MM.1S (cell line): ENCODE results near the gene ZNF598.

Experiments used
- DNase-seq: peaks from one replicate; pipeline ENCODE4 v3.0.0-alpha.2; 2015
- H2AFZ ChIP-seq: fragments of 300-600 bp; sonication (generic); 2 replicates; pipeline ENCODE4 v1.6.0; 2016; ENCODE audit warnings: antibody characterized with exemption, low read length
- H3F3A ChIP-seq: fragments of 300-600 bp; sonication (generic); 2 replicates; pipeline ENCODE4 v1.6.1; 2016; ENCODE audit warnings: mild to moderate bottlenecking, antibody characterized with exemption, low read length, moderate library complexity, mixed read lengths; ENCODE audit not compliant: insufficient read depth
- H3K27ac ChIP-seq: fragments of 300-600 bp; sonication (generic); 2 replicates; pipeline ENCODE4 v1.5.1; 2016; ENCODE audit warnings: mild to moderate bottlenecking, low read length
- H3K27me3 ChIP-seq: fragments of 300-600 bp; sonication (generic); replicated peaks from 2 replicates; pipeline ENCODE4 v1.6.0; 2016; ENCODE audit warnings: low read length; ENCODE audit not compliant: insufficient read depth
- H3K36me3 ChIP-seq: fragments of 300-600 bp; sonication (generic); replicated peaks from 2 replicates; pipeline ENCODE4 v1.6.1; 2016; ENCODE audit warnings: mild to moderate bottlenecking, low read length, mixed read lengths; ENCODE audit not compliant: insufficient read depth
- H3K4me1 ChIP-seq: fragments of 300-600 bp; sonication (generic); 2 replicates; pipeline ENCODE4 v1.6.1; 2016; ENCODE audit warnings: low read length, mixed read lengths
- H3K4me2 ChIP-seq: fragments of 300-600 bp; sonication (generic); 2 replicates; pipeline ENCODE4 v1.6.0; 2016; ENCODE audit warnings: low read depth, low read length
- H3K4me3 ChIP-seq: fragments of 300-600 bp; sonication (generic); 2 replicates; pipeline ENCODE4 v1.5.1; 2016; ENCODE audit warnings: low read length, mixed read lengths
- H3K79me2 ChIP-seq: fragments of 300-600 bp; sonication (generic); 2 replicates; pipeline ENCODE4 v1.6.1; 2016; ENCODE audit warnings: mixed run types, low read length, mixed read lengths
- H3K9ac ChIP-seq: fragments of 300-600 bp; sonication (generic); 2 replicates; pipeline ENCODE4 v1.6.1; 2016; ENCODE audit warnings: low read length, mixed read lengths
- H3K9me2 ChIP-seq: fragments of 300-600 bp; sonication (generic); replicated peaks from 2 replicates; pipeline ENCODE4 v1.6.1; 2016; ENCODE audit warnings: mild to moderate bottlenecking, low read length, mixed read lengths; ENCODE audit not compliant: insufficient read depth
- H3K9me3 ChIP-seq: fragments of 300-600 bp; sonication (generic); replicated peaks from 2 replicates; pipeline ENCODE4 v1.6.1; 2016; ENCODE audit warnings: mild to moderate bottlenecking, low read length, mixed read lengths; ENCODE audit not compliant: insufficient read depth
- H4K20me1 ChIP-seq: fragments of 300-600 bp; sonication (generic); 2 replicates; pipeline ENCODE4 v1.6.1; 2016; ENCODE audit warnings: mild to moderate bottlenecking, low read length, moderate library complexity, mixed read lengths; ENCODE audit not compliant: insufficient read depth
- EZH2 ChIP-seq: fragments of 300-600 bp; sonication (generic); optimal IDR thresholded peaks from 2 replicates; pipeline ENCODE3; 2017; ENCODE audit warnings: low read depth, mild to moderate bottlenecking, antibody characterized with exemption, low read length, mixed read lengths
- EZH2phosphoT487 ChIP-seq: fragments of 300-600 bp; sonication (generic); IDR thresholded peaks from 2 replicates; pipeline ENCODE4 v1.6.1; 2018; ENCODE audit warnings: antibody characterized with exemption, low read length
- TF ChIP-seq, protein P1 (sequence below): fragments of 300-600 bp; sonication (generic); IDR thresholded peaks from 2 replicates; pipeline ENCODE4 v1.5.1; 2016; ENCODE audit warnings: antibody characterized with exemption, low read length, mixed read lengths

The ZNF598 gene

GRCh38 chr16:1978476-1979120, 31.0 kb downstream of the ZNF598 start:
- peaks cover 39% of the 10 kb centered on the region for H3K27me3 ChIP-seq
- H4K20me1 ChIP-seq: no peaks in the 10 kb centered on the region
- no peaks in the 10 kb centered on the region for H3K9me2 ChIP-seq
- no peaks in the 10 kb centered on the region for H3K36me3 ChIP-seq
- TF ChIP-seq EZH2phosphoT487: no peak
- no peak overlapping the region for H3K4me3 ChIP-seq
- no peak overlapping the region for H2AFZ ChIP-seq
- H3K27ac ChIP-seq: no peak overlapping the region
- H3K9ac ChIP-seq: no peak overlapping the region
- peaks cover 5% of the 10 kb centered on the region for H3K79me2 ChIP-seq
- DNase-seq: no peak
- peaks cover 16% of the 10 kb centered on the region for H3F3A ChIP-seq
- H3K9me3 ChIP-seq: no peaks in the 10 kb centered on the region
- no peak overlapping the region for H3K4me2 ChIP-seq
- 0 out of 2 replicates have a peak, but pooled peaks cover 3% of the 10 kb centered on the region for H3K4me1 ChIP-seq

DNA sequence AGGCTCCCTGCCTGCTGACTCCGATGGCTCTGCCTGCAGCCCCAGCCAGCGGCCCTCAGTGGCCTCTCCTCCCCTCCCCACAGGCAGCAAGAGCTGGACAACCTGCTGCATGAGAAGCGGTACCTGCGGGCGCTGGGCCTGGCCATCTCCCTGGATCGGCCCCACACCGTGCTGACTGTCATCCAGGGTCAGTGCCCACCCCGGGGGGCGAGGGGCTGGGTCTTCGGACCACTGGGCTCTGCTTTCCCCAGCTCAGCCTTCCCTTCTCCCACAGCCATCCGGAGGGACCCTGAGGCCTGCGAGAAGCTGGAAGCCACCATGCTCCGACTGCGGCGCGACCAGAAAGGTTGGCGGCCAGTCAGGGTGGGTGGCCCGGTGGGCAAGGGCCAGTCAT, 31.7 kb downstream of the ZNF598 start:
- peaks cover 13% of the 10 kb centered on the region for H3K79me2 ChIP-seq
- H3K9me3 ChIP-seq: no peaks in the 10 kb centered on the region
- no peak overlapping the region for H3K27ac ChIP-seq
- no peak for DNase-seq
- H3F3A ChIP-seq: peaks cover 9% of the 10 kb centered on the region
- 0 out of 2 replicates have a peak, but pooled peaks cover 3% of the 10 kb centered on the region for H3K4me1 ChIP-seq
- H3K4me3 ChIP-seq: no peak overlapping the region
- H3K4me2 ChIP-seq: no peak overlapping the region
- H3K9ac ChIP-seq: no peak overlapping the region
- no peaks in the 10 kb centered on the region for H3K9me2 ChIP-seq
- TF ChIP-seq EZH2phosphoT487 (no peak), EZH2 (no peak)
- TF ChIP-seq, protein P1, sequence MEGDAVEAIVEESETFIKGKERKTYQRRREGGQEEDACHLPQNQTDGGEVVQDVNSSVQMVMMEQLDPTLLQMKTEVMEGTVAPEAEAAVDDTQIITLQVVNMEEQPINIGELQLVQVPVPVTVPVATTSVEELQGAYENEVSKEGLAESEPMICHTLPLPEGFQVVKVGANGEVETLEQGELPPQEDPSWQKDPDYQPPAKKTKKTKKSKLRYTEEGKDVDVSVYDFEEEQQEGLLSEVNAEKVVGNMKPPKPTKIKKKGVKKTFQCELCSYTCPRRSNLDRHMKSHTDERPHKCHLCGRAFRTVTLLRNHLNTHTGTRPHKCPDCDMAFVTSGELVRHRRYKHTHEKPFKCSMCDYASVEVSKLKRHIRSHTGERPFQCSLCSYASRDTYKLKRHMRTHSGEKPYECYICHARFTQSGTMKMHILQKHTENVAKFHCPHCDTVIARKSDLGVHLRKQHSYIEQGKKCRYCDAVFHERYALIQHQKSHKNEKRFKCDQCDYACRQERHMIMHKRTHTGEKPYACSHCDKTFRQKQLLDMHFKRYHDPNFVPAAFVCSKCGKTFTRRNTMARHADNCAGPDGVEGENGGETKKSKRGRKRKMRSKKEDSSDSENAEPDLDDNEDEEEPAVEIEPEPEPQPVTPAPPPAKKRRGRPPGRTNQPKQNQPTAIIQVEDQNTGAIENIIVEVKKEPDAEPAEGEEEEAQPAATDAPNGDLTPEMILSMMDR: no peak
- no peaks in the 10 kb centered on the region for H4K20me1 ChIP-seq
- H2AFZ ChIP-seq: no peak overlapping the region
- no peaks in the 10 kb centered on the region for H3K36me3 ChIP-seq
- H3K27me3 ChIP-seq: peaks cover 31% of the 10 kb centered on the region

- DNase-seq: no peak
- Histone ChIP-seq H4K20me1 (no peaks in the 10 kb centered on the region), H3K36me3 (no peaks in the 10 kb centered on the region), H3K4me3 (no peak overlapping the region), H2AFZ (no peak overlapping the region), H3K4me1 (0 out of 2 replicates have a peak, but pooled peaks cover 3% of the 10 kb centered on the region), H3K27ac (no peak overlapping the region), H3K9ac (no peak overlapping the region), H3K79me2 (peaks cover 19% of the 10 kb centered on the region), H3K27me3 (peaks cover 25% of the 10 kb centered on the region), H3F3A (0 out of 2 replicates have a peak, but pooled peaks cover 6% of the 10 kb centered on the region), H3K9me2 (no peaks in the 10 kb centered on the region), H3K9me3 (no peaks in the 10 kb centered on the region), H3K4me2 (no peak overlapping the region)
- no peak for TF ChIP-seq EZH2
- TF ChIP-seq, protein P1: no peak
- TF ChIP-seq EZH2phosphoT487: no peak
Observed at GRCh38 chr16:1976951-1977874, 32.4 kb downstream of the ZNF598 start.
